ENCODE results near the gene AFMID.

GRCh38 chr17:78146471-78146869, 40.7 kb upstream of the AFMID start:
- TF ChIP-seq POLR2A (IDR thresholded peaks at IDR 0.05), result no peak
- TF ChIP-seq EP300 (IDR thresholded peaks at IDR 0.05), result no peak
- TF ChIP-seq CTCF (IDR thresholded peaks at IDR 0.05), result no peak
